Erythroblast (primary cell): ENCODE measurements around the gene NR1H2.

Source experiments
- GATA1 ChIP-seq: IDR thresholded peaks from 2 replicates; pipeline ENCODE4 v1.6.1; 2011; ENCODE audit warnings: low read depth, mild to moderate bottlenecking, control low read depth, low read length, moderate library complexity
- POLR2A ChIP-seq: IDR thresholded peaks from 2 replicates; pipeline ENCODE4 v1.6.1; 2011; ENCODE audit warnings: mild to moderate bottlenecking, low read length

DNA sequence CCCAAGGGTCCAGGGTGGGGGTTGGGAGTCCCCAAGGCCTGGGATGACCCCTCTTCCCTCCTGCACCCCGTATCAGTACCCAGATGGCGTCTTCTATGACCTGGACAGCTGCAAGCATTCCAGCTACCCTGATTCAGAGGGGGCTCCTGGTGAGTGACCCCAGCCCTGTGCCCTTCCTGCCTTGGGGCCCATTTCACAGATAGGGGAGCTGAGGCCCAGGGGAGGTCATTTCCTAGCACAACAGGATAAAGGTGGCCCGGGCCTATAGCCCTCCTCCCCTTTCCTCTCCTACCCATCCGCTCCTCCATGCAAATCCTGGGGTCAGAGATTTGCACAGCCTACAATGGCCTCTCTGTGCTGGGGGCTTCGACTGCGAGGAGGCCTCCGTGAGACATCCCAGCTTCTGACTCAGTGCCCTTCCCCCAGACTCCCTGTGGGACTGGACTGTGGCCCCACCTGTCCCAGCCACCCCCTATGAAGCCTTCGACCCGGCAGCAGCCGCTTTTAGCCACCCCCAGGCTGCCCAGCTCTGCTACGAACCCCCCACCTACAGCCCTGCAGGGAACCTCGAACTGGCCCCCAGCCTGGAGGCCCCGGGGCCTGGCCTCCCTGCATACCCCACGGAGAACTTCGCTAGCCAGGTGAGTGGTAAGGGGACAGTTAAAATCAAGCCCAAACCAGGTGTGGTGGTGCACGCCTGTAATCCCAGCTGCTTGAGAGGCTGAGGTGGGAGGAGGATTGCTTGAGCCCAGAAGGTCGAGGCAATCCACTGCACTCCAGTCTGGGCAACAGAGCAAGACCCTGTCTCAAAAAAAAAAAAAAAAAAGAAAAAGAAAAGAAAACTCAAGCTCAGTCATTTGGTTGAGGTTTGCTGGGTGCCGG is 46.4 kb downstream of the NR1H2 start:
- no peak for TF ChIP-seq GATA1
- TF ChIP-seq POLR2A: no peak
